GM18507 (cell line): Measurements from ENCODE around the gene SPATS2L.

Source experiments
- DNase-seq: peaks from one replicate; pipeline ENCODE4 v3.0.0; 2011; ENCODE audit warnings: low read depth; ENCODE audit not compliant: insufficient read length; ENCODE audit errors: extremely low spot score
- FAIRE-seq: peaks from 2 replicates; lab custom pipeline; 2011; peaks lifted over from hg19 to GRCh38; lab: Jason Lieb, UNC

Gene SPATS2L

DNA sequence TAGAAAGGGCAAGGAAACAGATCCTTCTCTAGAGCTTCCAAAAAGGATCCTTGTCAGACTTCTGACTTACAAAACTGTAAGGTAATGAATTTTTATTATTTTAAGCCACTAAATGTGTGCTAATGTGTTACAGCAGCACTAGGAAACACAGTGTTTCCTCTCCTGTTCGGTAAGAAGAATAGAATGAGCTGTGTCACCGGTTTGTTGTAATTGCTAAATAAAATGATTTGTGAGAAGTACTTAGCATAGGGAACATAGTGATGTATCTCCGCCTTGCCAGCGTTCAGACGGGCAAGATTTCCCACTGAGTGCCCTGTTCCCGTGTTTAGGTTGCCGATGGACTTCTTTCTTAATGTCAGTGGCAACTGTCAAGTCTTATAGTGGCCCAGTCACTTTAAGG, 57.6 kb downstream of the SPATS2L start:
- FAIRE-seq = no peak
- no peak for DNase-seq

DNA sequence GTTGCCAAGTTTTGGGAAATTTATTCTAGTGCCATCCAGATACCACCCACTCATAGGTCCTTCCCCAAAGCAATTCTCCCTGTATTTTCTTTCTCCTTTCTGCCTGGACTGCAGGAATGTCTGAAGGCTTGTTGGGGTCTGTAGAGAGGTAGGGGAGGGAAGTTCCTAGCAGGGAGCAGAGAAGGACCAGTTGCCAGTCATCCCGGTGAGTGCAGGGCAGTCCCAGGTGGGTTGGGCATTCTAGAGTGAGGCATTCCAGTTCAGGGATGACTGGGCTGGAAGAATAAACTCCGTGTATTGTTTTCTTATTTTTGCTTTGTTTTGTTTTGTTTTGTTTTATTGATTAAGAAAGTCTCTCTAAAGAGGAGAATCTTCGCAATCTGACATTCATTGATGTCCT, 58.1 kb downstream of the SPATS2L start:
- FAIRE-seq = no peak
- DNase-seq = no peak

DNA sequence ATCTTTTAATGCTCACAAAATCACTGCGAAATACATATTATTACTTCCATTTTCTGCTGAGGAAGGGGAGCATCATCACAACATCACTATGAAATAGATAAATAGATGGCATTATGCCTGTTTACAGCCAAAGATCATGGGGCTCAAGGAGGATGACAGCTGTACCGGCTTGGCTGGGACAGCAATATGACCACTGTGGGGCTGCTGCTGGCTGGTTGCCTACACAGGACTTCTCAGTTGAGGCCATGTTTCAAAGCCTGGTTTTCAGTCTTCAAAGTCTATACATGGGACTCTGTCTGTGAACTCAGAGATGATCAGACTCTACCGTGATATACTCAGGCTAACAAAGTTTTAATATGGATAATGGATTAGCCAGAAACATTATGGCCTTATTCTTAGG, 58.7 kb downstream of the SPATS2L start:
- FAIRE-seq = no peak
- no peak for DNase-seq

DNA sequence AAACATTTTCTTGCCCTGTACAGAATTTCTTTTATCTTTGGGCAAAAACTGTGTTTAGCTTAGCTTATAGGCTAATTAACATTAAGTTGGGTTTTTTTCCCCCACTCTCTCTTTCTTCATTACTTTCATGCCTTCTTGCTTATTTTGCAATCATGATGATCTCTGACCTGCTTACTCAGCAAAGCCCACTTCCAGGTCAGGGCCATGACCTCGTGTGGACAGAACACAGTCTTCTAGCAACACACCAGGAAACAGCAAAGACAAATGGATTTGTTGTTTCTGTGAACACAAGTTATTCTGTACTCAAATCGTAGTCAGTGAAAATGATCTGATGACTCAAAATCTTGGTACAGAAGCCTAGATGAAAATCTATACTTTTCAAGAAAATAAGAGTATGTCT, 60.7 kb downstream of the SPATS2L start:
- DNase-seq = no peak
- no peak for FAIRE-seq

DNA sequence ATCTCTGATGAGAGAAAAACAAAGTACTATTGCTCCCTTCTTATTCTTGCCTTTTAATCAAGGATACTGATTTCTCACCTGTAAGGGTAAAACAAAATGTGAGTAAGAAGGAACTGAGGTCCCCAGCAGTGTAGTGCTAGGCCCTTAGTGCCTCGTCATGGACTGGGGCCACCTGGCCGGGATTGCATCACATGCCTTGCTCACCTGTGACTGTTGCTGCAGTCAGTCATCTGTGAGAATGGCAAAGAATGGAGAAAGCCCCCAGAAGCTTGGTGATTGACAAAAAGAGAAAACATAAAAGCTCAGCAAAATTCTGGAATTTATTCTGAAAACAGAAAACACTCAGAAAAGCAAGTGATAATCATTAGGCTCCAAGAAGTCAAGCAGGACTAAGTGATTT, 63.4 kb downstream of the SPATS2L start:
- no peak for FAIRE-seq

DNA sequence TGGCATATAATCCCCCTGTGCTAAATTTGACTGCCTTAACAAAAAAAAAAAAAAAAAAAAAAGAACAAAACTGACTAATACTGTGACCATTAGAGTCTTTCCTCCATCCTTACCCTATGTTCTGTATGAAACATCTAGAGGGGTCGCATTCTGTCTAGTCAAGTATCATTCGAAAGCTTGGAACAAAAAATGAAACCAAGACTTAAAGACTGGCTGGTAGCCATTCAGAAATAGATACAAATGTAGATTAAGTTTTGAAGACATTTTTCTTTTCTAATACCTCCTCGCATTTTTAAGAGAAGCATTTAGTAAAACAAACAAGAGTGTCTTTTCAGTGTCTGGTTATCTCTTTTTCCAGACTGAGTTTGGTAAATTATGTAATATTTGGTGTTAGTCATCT, 66.7 kb downstream of the SPATS2L start:
- DNase-seq (no peak), FAIRE-seq (peak; percentile 53)

More for the DNA sequence above, 63.4 kb downstream of the SPATS2L start:
- DNase-seq = no peak

DNA sequence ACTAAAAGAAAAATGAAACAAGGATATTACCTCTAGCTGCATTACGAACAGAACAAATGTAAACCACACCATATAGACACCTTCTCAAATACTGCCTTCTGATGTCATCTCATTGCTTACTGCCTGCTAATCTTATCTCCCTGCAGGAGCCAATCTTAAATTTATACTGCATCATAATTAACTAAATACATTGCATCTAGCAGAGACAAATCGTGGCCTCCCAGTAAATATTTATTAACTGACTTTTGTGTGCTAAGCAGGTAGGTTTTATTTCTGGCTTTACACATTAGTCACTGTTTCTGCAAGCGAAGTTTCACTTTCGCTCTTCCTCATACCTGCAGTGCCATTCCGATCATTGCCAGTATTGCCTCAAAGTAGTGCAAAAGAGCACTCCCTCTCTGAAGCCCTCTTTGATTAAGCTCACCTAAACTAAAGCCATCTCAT, 67.5 kb downstream of the SPATS2L start:
- DNase-seq (peak; percentile 37), FAIRE-seq (peak; percentile 93)

DNA sequence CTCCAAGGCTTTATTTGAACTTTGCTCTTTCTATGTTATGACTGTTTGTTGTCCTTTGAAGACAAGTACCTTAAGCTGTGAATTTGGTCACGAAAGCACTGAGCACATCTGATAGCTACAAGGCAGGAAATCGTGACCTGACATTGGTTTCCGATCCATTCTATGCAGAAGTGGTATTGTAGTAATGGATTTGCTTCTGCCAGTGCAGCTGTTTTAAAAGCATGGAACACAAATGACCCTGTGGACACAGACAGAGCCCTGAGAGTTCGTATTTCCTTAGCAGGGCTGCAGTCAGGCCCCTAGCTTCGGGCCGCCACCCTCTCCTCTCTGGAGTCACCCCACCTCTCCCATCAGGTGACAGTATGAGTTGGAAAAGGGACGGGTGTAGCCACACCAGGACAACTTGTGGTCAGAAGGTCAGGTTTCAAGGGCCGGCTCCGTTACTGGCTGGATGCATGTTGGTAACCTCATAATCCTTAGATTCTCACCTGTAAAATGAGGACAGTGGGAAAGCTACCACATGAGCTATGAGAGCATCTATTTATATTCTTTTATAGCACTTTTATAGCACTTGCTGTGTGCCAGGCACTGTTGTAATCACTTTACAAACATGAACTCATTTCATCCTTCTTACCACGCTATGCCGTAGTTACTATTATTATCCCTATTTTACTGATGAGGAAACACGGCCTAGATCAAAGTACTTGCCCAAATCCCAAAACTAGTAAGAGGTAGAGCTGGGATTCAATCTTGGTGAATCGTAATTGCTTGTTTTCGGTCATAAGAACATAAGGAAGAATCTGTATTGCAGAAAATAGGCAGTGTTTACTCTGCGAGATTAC, 70.2 kb downstream of the SPATS2L start:
- no peak for FAIRE-seq
- no peak for DNase-seq

DNA sequence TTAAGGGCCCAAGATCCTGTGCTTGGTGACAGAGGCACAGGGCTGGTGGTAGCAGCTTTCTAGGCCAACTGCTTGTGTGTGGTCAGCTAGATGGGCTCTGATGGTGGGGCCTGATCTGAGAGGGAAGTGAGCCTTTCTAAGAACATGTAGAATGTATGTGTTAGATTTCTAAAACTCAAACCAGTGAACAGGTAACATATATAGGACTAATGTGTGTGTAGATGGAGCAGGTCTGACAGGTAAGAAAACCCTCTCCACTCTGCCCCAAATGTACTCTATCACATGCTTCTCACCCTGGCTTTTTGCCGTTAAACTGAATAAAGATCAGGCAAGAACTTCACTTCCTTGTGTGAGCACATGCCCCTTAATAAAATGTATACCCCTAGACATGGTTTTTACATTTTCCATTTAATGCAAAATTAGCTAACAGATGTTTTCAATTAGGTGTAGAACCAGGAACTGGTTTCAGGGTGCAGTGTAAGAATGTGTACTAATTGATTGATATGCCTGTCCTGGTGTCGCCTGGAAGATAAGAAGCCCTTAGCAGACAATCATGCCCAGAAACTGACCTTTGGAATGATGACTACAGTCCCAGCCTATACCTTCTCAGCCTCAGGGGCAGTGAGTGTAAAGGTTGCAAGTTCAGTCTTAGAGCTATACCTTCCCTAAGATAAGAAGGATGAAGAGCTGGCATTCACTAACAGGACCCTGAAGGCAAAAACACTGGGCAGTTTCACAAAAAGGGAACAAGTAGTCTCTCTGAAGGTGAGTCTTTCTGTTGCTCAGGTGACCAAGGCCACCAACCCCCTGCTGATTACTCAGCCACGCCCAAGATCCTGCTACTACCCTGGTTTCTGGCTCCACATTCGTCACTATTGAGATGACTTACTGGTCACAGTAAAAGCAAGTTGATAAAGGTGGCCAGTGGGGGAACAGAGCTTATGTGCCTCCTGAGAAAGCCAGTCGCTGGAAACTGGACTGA, 71.2 kb downstream of the SPATS2L start:
- DNase-seq = no peak
- no peak for FAIRE-seq

DNA sequence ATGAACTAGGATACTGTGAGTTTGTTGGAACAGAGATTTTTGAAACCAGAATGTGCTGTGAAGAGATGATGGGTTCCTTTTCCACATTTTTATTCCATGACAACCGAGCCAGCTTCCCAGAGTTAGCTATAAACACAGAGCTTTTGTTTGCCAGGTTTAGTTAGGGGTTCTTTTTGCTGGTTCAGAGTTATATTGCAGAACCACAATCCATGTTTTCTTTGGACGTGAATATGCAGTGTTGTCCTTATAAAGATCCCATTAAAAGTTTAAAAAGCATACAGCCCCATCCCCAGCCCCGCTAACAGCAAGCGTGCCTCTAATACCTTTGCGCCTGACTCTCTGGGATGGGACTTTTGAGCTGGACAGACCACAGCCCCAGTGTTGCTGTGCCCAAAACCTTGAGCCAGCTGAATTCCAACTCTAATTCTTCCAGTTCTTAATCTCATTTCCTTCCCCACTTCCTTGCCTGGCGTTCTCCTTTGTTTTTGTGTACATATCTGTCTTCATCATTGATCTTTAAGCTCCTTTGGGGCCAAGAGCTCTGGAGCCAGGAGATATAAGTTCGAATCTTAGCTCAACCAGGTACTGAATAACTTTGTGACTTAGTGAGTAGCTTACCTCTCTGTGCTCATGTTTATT, 72.3 kb downstream of the SPATS2L start:
- DNase-seq = no peak
- FAIRE-seq = no peak

DNA sequence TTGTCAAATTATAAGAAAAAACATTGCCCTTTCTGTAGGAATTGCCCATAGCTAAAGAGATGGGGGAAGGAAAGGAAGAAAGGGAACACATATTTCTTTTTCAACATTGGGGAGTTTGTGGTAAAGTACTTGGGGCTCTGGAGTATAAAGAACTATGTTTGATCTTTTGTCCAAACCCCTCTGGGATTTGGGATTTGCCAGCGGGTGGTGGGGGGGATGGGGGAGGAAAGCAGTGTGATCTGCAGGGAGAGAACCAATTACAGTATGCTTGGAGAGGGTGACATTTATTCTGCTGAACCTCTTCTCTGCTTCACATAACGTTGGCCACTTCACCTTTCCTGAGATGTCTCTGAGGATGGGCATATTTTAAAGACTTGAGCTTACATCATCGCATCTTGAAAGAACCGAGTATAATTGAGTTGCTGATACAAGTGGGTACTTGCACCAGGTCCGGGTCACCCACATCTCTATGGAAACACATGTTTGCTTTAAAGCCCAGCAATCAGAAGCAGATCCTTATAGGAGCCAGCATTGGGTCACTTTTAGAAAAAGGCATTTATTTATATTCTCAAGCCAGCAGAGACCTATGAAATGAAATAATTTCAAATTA, 73.1 kb downstream of the SPATS2L start:
- FAIRE-seq = no peak
- no peak for DNase-seq

DNA sequence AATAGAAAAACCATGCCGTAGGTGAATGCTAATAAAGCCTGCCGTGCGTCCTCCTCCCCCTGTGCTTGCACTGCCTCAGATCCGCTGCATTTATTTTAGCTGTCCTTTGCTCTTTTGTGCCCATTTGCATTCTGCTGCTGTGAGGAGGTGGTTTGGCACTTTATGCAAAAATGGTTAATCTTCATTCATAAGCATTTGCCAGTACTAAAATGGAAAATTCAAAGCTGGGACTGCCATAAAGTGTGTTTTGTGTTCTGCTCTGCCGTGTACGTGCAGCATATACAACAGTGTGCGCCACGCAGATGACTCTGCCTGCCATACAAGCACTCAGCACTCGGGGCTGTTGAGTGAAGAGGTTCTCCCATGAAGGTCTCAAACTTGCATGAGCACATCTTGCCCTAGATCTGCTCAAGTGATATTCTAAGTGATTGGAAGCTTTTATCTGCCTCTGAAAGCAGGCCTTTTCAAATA, 73.6 kb downstream of the SPATS2L start:
- FAIRE-seq (no peak), DNase-seq (no peak)

DNA sequence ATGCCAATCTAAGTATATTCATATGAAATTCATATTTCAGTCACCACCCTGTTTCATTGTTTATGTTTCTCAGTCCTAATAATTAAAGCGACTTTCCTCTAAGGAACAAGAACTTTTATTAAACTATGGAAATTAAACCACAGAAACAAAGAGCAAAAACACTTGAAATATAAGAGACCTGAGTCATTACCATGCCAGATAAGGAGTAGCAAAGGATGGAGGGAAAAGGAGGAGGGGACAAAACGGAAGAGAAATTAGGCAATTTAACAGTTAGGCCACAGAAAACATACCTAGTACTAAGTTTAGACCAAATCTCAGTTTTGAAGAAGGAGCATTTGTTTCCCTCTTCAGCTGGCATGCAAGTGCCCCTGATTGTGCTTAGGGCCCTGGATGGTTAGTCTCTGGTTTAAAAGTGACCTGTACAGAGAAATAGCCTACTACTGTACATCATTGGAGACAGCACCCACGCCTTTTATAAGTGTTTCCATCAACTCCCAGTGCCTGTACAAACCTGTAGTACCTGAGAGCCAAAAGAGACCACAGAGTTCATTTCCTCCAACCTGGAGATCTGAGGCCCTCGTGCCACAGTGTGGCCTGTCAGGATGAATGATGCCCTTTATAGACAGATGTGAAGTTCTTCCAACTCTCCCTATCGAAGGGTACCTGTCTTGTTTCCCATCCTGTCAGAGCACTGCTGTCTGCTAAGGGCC, 74.5 kb downstream of the SPATS2L start:
- DNase-seq = no peak

DNA sequence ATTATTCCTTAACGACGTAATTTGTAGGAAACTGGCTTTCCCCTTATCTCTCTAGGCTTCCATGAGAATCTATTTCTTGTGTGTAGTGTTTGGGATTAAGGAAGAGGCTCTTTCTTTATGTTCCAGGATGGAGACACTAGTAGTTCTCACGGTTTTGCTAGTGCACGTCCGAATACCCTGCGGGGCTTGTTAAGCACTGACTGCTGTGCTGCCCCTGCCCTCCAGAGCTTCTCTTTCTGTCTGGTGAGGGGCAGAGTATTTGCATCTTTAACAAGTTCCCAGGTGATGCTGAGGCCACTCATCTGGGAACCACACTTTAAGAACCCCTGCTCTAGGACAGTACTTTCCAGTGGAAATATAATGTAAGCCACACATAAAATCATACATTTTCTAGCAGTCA, 76.4 kb downstream of the SPATS2L start:
- FAIRE-seq (no peak), DNase-seq (no peak)

More for the DNA sequence above, 74.5 kb downstream of the SPATS2L start:
- FAIRE-seq = no peak

DNA sequence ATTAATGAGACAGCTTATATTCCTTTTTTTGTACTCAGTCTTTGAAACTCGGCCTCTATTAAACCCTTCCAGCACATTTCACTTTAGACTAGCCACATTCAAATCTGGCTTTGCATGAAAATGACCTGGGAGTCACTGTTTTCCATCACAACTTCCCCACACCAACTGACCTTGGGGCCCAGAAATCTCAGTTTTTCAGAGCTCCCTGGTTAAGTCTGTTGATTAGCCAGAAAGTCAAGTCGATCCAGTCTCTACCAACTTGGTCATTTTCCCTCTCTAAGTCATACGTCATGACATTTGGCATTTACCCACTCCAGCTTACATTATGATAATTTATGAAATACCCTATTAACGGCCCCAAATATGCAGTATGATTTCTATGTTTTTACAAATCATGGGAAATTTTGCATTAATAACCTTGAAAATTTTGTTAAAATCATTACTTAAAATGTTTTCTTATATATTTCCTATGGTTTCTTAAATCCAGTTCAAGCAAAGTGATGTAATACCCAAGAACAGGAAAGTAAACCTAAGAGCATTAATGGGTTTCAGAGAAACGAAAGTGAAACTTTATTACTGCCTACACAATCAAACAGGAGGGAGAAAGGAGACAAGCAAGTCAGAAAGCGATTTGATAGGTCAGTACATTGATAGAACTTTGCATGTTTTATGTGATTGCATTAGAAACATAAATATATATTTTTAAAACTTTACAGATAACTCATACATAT, 77.1 kb downstream of the SPATS2L start:
- FAIRE-seq (peak; percentile 71), DNase-seq (no peak)

DNA sequence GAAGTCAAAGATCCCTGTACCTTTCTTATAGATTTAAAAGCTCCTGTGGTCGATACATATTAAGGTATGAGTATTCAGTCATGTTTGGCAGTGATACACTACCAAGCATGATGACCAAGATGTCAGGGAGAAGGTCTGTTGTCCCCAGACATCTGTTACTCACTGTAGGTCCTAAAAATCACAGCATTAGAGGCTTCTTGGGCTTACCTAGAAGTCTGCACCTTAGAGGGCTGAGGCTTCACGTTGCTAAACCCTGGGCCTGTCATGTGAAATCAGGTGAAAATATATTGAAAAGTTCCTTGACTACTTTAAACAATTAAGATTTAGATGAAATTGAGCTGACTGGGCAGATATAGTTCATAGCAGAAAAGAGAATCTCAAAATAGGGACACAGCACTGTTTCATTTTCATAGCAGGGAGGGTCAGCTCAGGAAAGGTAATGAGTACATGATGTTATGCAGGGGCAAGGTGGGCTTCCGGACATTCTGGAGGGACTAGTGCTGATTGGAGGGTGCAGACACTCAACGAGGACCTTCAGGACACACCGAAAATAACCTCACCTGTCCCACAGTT, 78.7 kb downstream of the SPATS2L start:
- FAIRE-seq (no peak), DNase-seq (no peak)

DNA sequence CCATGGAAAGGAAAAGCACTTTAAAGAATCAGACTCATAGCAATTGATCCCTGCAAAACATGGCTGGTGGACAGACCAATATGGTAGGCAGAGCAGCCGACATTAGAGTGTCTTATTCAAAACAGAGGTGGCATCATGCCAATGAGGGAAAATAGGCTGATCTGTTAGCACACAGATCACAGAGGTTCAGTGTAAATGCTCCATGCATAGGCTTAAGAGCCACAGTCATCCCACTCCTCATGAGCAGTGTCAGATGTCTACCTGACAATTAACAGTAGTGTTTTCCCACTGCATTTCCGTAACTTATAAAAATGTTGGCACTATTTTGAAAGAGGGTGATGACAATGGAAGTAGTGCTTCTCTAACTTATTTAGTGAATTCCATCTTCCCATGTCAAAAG, 86.7 kb downstream of the SPATS2L start:
- no peak for DNase-seq

DNA sequence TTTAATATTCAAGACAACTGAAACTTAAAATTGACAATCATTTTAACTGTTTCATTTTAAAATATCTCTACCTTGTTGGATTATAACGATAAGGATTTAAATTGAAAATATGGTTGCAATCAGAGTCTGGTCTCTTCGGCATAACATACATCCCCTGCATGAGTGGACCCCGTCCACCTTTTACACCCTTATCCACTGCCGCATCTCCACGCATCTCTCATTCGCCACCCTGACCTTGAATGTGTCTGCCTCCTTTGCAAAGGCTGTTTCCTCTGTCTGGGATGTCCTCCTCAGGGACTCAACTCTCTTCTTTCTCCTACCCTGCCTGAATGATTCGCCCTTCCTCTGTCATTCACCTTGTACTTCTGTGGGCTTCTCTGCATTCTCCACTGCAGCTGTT, 87.6 kb downstream of the SPATS2L start:
- FAIRE-seq (no peak), DNase-seq (no peak)

More for the DNA sequence above, 86.7 kb downstream of the SPATS2L start:
- FAIRE-seq = no peak
